Activated T-cell treated with anti-CD3 and anti-CD28 coated beads, Interleukin-2, amount 50 U/mL, for 4 hours (primary cell): ENCODE results near the gene RAP1GAP. TPM values are rescaled to one million over a fixed set of nuclear protein-coding genes. Genes with fewer than 3 reads are reported as not detected.

Experiments
- ATAC-seq, 2 donors: fragments of 200-7000 bp; cut with Tn5 transposase; one replicate each; pipeline ENCODE4 v1.10.0; 2021
- DNase-seq: peaks from one replicate; pipeline ENCODE4 v3.0.0-alpha.2; 2020
- H3K27me3 Mint-ChIP-seq: one replicate; pipeline ENCODE4 v1.8.0; 2021; ENCODE audit warnings: low read depth, mixed read lengths
- H3K36me3 Mint-ChIP-seq: one replicate; pipeline ENCODE4 v1.8.0; 2022; ENCODE audit warnings: mixed read lengths; ENCODE audit not compliant: insufficient read depth
- H3K4me1 Mint-ChIP-seq: one replicate; pipeline ENCODE4 v1.8.0; 2021; ENCODE audit warnings: low read depth, mixed read lengths
- H3K4me3 Mint-ChIP-seq: one replicate; pipeline ENCODE4 v1.8.0; 2021; ENCODE audit warnings: mild to moderate bottlenecking, moderate library complexity, mixed read lengths
- H3K9me3 Mint-ChIP-seq: one replicate; pipeline ENCODE4 v1.8.0; 2021; ENCODE audit warnings: mixed read lengths
- total RNA-seq, 3 donors: library from RNA; stranded (reverse); gene quantifications; one replicate each; pipeline ENCODE4 v1.2.1, GENCODE V29; 2021

Gene RAP1GAP
- total RNA-seq, 3 donors from 2014 or later = 0.46 to 1.4 (median 1.2) TPM

GRCh38 chr1:21659924-21660326 lies 9.2 kb downstream of the RAP1GAP start:
- H3K27me3 Mint-ChIP-seq = peaks cover 26% of the 10 kb centered on the region
- H3K9me3 Mint-ChIP-seq = no peaks in the 10 kb centered on the region
- no peak for ATAC-seq
- no peak for DNase-seq
- no peaks in the 10 kb centered on the region for H3K36me3 Mint-ChIP-seq
- H3K4me3 Mint-ChIP-seq = no peak overlapping the region
- H3K4me1 Mint-ChIP-seq = peaks cover 6% of the 10 kb centered on the region

- Mint-ChIP-seq H3K9me3 (no peaks in the 10 kb centered on the region), H3K4me3 (peak overlapping the region; percentile 45), H3K4me1 (peaks cover 6% of the 10 kb centered on the region), H3K27me3 (peaks cover 22% of the 10 kb centered on the region), H3K36me3 (no peaks in the 10 kb centered on the region)
- ATAC-seq (peak; percentile 91 to 96), DNase-seq (peak; percentile 71)
Observed at GRCh38 chr1:21659099-21659923, 9.8 kb downstream of the RAP1GAP start.

GRCh38 chr1:21657456-21658190 lies 11.5 kb downstream of the RAP1GAP start:
- Mint-ChIP-seq H3K4me3 (no peak overlapping the region), H3K36me3 (no peaks in the 10 kb centered on the region), H3K9me3 (no peaks in the 10 kb centered on the region), H3K27me3 (peaks cover 12% of the 10 kb centered on the region), H3K4me1 (peaks cover 6% of the 10 kb centered on the region)
- DNase-seq = no peak
- no peak for ATAC-seq

GRCh38 chr1:21655748-21656147 lies 13.4 kb downstream of the RAP1GAP start:
- peaks cover 5% of the 10 kb centered on the region for H3K27me3 Mint-ChIP-seq

DNA sequence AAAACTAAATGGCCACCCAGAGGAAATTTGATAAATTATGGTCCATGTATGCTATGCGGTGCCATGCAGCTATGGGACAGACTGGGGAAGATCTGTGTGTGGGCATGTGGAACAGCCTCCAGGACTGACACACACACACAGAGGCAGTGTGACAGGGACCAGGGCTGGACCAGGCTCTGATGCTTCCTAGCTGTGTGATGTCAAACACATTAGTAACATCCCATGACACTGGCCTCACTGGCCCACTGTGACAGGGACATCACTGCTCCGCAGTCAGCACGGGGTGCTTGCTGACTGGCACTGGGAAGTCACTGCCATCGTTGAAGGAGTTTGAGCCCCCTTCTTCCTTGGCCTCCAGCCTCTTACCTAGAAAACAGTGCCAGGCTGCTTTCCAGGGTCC lies 13.9 kb downstream of the RAP1GAP start:
- Mint-ChIP-seq H3K27me3 (peaks cover 2% of the 10 kb centered on the region), H3K9me3 (no peaks in the 10 kb centered on the region), H3K36me3 (no peaks in the 10 kb centered on the region), H3K4me3 (no peak overlapping the region), H3K4me1 (peaks cover 19% of the 10 kb centered on the region)
- ATAC-seq (no peak), DNase-seq (no peak)

More at GRCh38 chr1:21655748-21656147, 13.4 kb downstream of the RAP1GAP start:
- Mint-ChIP-seq H3K9me3 (no peaks in the 10 kb centered on the region), H3K4me3 (no peak overlapping the region), H3K36me3 (no peaks in the 10 kb centered on the region), H3K4me1 (peaks cover 19% of the 10 kb centered on the region)
- ATAC-seq (no peak), DNase-seq (no peak)

DNA sequence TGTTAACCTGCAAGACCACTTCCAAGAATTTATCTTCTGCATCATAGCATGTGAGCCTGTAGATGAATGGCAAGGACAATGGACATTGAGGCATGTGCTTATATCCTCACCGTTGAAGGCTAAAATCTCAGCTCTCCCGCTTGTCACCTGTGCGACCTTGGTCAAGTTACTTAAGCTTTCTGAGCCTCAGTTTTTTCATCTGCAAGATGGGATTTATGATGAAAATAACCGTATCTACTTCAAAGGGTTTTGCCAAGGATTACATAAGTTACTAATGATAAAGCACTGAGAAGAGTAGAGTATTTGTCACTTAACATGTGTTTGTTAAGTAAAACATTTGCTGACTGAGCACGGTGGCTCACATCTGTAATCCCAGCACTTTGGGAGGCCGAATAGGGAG lies 14.9 kb downstream of the RAP1GAP start:
- Mint-ChIP-seq H3K4me3 (no peak overlapping the region), H3K27me3 (peaks cover 6% of the 10 kb centered on the region)
- ATAC-seq = no peak

GRCh38 chr1:21653744-21654100 lies 15.4 kb downstream of the RAP1GAP start:
- Mint-ChIP-seq H3K36me3 (no peaks in the 10 kb centered on the region), H3K27me3 (peaks cover 7% of the 10 kb centered on the region), H3K9me3 (no peaks in the 10 kb centered on the region), H3K4me1 (peaks cover 13% of the 10 kb centered on the region), H3K4me3 (no peak overlapping the region)
- no peak for ATAC-seq
- DNase-seq = no peak

More for the DNA sequence above, 14.9 kb downstream of the RAP1GAP start:
- H3K9me3 Mint-ChIP-seq = no peaks in the 10 kb centered on the region
- no peak for DNase-seq
- H3K4me1 Mint-ChIP-seq = peaks cover 13% of the 10 kb centered on the region
- no peaks in the 10 kb centered on the region for H3K36me3 Mint-ChIP-seq

DNA sequence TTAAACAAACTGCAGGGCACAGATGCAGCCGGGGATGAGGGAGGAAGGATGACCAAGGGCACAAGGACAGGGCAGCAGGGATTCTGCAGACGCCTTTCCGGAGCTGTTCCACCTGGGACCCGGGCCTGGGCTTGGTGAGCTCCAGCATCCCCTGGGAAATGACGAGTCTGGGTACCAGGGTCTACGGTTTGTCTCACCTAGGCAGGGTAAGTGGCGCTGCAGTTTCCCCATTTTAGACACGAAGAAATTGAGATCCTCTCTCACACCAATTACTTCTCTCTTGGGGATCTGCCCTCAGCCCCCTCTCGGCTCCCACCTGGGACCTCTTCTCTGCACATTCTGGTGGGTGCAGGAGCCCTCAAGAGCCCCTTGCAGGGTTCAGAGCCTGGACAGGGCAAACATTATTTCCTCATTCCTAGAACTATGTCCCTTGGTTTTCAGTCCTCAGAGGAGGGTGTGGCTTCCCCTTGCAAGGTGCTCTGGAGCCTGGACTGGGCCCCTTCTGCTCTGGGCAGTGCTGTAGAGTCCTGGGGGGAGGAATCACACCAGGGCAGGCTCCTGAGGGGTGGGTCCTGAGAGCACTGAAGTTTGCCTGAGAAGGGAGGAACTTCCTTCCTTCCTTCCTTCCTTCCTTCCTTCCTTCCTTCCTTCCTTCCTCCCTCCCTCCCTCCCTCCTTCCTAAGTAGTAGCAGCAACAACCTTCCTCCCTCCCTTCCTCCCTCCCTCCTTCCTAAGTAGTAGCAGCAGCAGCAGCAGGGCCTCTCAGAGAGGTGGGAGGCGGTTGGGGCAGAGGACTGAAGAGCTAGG lies 16.0 kb downstream of the RAP1GAP start:
- ATAC-seq (no peak), DNase-seq (no peak)
- Mint-ChIP-seq H3K9me3 (no peaks in the 10 kb centered on the region), H3K4me3 (peak overlapping the region; percentile 79), H3K4me1 (peaks cover 13% of the 10 kb centered on the region), H3K27me3 (peaks cover 7% of the 10 kb centered on the region), H3K36me3 (no peaks in the 10 kb centered on the region)

DNA sequence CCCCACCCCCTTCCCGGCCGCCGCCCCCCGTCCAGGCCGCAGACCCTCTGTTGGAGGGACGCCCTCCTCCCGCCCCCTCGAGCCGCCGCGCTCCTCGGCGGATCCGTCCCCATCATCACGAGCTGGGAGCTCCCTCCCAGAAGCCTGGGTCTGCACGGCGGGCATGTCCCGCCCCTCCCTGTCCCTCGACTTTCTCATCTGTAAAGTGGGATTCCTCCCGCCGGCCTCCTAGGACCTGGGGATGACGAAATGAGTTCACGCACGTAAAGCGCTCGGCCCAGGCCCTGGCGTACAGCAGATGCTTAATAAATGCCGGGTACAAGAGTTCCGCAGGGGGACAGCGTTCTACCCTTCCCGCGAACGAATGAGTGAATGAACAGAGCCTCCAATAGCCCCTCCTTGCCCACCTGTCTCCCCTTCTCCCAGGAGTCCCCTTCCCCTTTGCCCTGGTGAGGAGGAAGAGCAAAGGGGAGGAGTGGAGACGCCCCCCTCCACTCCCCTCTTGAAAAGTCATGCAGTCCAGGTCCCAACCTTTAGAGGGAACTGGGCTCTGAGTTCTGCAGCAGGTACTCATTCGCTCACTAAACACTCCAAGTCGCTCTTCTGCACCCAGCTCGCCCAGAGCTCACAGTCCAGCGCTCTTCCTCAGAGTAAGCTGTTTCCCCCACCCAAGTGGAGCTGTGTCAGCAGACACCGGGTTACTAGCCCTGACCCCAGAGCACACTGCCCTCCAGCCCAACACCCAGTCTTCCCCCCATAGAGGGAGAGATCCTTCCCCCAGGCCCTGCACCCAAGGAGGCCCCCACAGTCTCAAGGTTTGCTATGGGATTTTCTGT lies 16.8 kb downstream of the RAP1GAP start:
- DNase-seq = no peak
- peak; percentile 9 to 18 for ATAC-seq
- peaks cover 13% of the 10 kb centered on the region for H3K4me1 Mint-ChIP-seq
- no peaks in the 10 kb centered on the region for H3K36me3 Mint-ChIP-seq
- peak overlapping the region; percentile 79 for H3K4me3 Mint-ChIP-seq
- peaks cover 12% of the 10 kb centered on the region for H3K27me3 Mint-ChIP-seq
- no peaks in the 10 kb centered on the region for H3K9me3 Mint-ChIP-seq

GRCh38 chr1:21651214-21652042 lies 17.7 kb downstream of the RAP1GAP start:
- no peaks in the 10 kb centered on the region for H3K9me3 Mint-ChIP-seq
- H3K27me3 Mint-ChIP-seq = peaks cover 19% of the 10 kb centered on the region
- DNase-seq = peak; percentile 30
- peak; percentile 85 for ATAC-seq
- H3K36me3 Mint-ChIP-seq = no peaks in the 10 kb centered on the region
- peak overlapping the region; percentile 83 for H3K4me3 Mint-ChIP-seq
- peaks cover 13% of the 10 kb centered on the region for H3K4me1 Mint-ChIP-seq

DNA sequence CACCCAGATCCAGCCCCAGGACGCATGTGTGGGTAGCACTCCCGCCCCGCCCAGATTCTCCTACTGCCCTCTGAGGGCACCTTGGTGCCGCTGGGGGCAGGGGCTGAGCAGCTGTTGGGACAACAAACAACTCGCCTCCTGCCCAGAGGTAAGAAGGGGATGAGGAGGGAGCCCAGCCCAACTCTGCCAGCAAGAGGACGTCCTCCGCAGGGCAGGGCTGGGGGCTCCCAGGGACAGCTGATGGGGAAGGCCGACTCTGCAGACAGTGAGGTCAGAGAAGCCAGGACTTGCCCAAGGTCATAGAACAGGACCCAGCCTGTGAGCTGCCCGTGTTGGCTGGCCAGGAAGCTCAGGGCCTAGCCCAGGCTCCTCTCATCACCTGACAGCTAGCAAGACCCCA lies 18.8 kb downstream of the RAP1GAP start:
- no peaks in the 10 kb centered on the region for H3K9me3 Mint-ChIP-seq
- peaks cover 13% of the 10 kb centered on the region for H3K4me1 Mint-ChIP-seq
- H3K27me3 Mint-ChIP-seq = peaks cover 28% of the 10 kb centered on the region
- DNase-seq (no peak), ATAC-seq (no peak)
- no peak overlapping the region for H3K4me3 Mint-ChIP-seq
- no peaks in the 10 kb centered on the region for H3K36me3 Mint-ChIP-seq

GRCh38 chr1:21649315-21649714 lies 19.8 kb downstream of the RAP1GAP start:
- H3K4me1 Mint-ChIP-seq = peaks cover 13% of the 10 kb centered on the region
- DNase-seq (no peak), ATAC-seq (no peak)
- no peaks in the 10 kb centered on the region for H3K36me3 Mint-ChIP-seq
- H3K27me3 Mint-ChIP-seq = peaks cover 30% of the 10 kb centered on the region
- H3K4me3 Mint-ChIP-seq = no peak overlapping the region
- no peaks in the 10 kb centered on the region for H3K9me3 Mint-ChIP-seq

DNA sequence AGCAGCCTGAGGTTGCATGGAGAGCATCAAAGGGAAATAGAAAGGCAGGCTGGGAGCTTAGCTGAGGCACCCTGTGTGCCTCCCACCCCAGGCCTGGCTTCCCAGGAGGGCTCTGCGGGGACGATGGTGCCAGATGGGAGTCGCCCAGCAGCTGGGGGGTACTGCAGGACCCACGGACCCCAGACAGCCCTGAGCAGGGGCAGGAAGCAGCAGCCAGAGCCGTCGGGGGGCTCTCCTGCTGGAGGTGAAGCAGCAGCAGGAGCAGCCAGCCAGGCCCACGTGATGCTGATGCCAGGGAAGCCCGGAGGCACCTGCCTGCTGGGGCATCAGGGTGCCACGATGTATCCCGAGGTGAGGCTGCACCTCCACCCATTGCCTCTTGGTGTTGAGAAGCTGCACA lies 20.4 kb downstream of the RAP1GAP start:
- peaks cover 33% of the 10 kb centered on the region for H3K27me3 Mint-ChIP-seq
- ATAC-seq = no peak
- H3K4me1 Mint-ChIP-seq = peaks cover 13% of the 10 kb centered on the region
- H3K4me3 Mint-ChIP-seq = no peak overlapping the region
- no peaks in the 10 kb centered on the region for H3K36me3 Mint-ChIP-seq
- DNase-seq = no peak
- no peaks in the 10 kb centered on the region for H3K9me3 Mint-ChIP-seq
